Measurements from ENCODE around the gene BMP6.

DNA sequence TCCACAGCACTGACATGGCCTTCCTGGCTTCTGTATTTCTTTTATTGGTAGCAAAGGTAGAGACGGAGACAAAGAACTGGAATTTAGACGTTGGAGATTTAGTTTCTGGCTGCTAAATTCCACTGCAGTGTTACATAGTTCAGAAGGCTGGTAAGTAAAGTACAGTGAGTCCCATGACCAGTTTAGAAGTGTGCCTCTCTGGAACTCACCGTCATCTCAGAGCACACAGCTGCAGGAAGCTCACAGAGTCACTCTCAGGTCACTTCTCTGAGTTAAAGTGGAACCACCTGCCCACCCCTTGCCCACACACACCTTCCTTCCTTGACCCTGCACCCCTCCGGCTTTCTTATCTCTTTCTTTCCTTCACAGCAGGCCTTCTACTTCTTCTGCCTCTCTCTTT, 19.6 kb upstream of the BMP6 start:
- TF ChIP-seq EZH2phosphoT487 (IDR thresholded peaks at IDR 0.05; ENCODE audit: low read depth), result no peak
- TF ChIP-seq, protein P1, sequence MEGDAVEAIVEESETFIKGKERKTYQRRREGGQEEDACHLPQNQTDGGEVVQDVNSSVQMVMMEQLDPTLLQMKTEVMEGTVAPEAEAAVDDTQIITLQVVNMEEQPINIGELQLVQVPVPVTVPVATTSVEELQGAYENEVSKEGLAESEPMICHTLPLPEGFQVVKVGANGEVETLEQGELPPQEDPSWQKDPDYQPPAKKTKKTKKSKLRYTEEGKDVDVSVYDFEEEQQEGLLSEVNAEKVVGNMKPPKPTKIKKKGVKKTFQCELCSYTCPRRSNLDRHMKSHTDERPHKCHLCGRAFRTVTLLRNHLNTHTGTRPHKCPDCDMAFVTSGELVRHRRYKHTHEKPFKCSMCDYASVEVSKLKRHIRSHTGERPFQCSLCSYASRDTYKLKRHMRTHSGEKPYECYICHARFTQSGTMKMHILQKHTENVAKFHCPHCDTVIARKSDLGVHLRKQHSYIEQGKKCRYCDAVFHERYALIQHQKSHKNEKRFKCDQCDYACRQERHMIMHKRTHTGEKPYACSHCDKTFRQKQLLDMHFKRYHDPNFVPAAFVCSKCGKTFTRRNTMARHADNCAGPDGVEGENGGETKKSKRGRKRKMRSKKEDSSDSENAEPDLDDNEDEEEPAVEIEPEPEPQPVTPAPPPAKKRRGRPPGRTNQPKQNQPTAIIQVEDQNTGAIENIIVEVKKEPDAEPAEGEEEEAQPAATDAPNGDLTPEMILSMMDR (IDR thresholded peaks at IDR 0.05; ENCODE audit: low read depth, low read length), result no peak

Measured in OCI-LY3 (cell line).